Ectodermal cell (in vitro differentiated cells): Measurements from ENCODE around the gene GGT5.

Source experiments
- H3K27ac ChIP-seq: 2 replicates; pipeline ENCODE4 v1.7.0; 2013; ENCODE audit warnings: mild to moderate bottlenecking, low read depth, low read length; ENCODE audit not compliant: insufficient read depth, poor library complexity, severe bottlenecking
- H3K27me3 ChIP-seq: 2 replicates; pipeline ENCODE4 v1.7.0; 2013; ENCODE audit warnings: mild to moderate bottlenecking, low read length; ENCODE audit not compliant: insufficient read depth, control insufficient read depth, poor library complexity, severe bottlenecking
- H3K36me3 ChIP-seq: one replicate; pipeline ENCODE4 v1.7.0; 2013; ENCODE audit warnings: low read length; ENCODE audit not compliant: control insufficient read depth, insufficient read depth
- H3K4me1 ChIP-seq: one replicate; pipeline ENCODE4 v1.7.0; 2013; ENCODE audit warnings: low read length; ENCODE audit not compliant: control insufficient read depth, insufficient read depth
- H3K4me3 ChIP-seq: 2 replicates; pipeline ENCODE4 v1.7.0; 2013; ENCODE audit warnings: low read depth, low read length, control low read depth; ENCODE audit not compliant: insufficient read depth
- H3K9me3 ChIP-seq: 2 replicates; pipeline ENCODE4 v1.7.0; 2013; ENCODE audit warnings: mild to moderate bottlenecking, low read length, moderate library complexity; ENCODE audit not compliant: control insufficient read depth
- WGBS, 2 experiments: methylation state at CpG; one replicate each; pipeline ENCODE4 v1.1.7; 2013; ENCODE audit warnings: missing lambda C conversion rate in 2 of 2; 5-methylcytosine and 5-hydroxymethylcytosine counted together

The GGT5 gene

DNA sequence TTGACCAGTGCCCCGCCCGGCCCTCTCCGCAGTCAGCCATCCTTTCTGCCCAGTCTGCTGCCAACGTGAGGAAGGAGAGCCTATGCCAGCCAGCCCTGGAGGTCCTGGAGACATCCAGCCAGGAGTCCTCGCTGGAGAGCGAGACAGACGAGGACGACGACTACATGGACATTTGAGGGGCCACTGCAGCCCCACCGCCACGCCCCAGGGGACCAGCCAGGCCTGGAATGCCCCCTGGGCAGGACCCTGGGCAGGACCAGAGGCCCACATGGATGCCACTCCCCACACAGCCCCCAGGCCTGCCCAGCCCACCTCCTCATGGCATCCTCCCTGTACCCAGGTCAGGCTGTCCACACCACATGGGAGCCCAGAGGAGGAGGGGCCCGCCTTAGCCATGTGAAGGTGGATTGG is 66.9 kb downstream of the GGT5 start:
- WGBS, 2 experiments = 93 to 97% methylated on average over 12 of the region's 12 CpGs
- no peak overlapping the region for H3K4me3 ChIP-seq
- H3K27me3 ChIP-seq = no peaks in the 10 kb centered on the region
- H3K27ac ChIP-seq = no peak overlapping the region
- H3K4me1 ChIP-seq = peaks cover 9% of the 10 kb centered on the region
- no peaks in the 10 kb centered on the region for H3K36me3 ChIP-seq
- no peaks in the 10 kb centered on the region for H3K9me3 ChIP-seq

DNA sequence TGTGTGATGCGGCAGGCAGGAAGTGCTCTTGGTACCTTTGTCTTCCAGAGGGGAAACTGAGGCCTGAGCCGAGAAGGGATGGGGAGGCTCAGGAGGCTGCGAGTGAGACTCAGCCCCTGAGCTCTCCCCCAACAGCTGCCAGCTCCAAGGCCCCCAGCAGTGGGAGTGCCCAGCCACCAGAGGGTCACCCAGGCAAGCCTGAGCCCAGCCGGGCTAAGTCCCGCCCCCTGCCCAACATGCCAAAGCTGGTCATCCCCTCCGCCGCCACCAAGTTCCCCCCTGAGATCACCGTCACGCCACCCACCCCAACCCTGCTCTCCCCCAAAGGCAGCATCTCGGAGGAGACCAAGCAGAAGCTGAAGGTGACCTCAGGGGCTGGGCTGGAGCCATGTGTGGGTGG is 67.4 kb downstream of the GGT5 start:
- Histone ChIP-seq H3K27me3 (no peaks in the 10 kb centered on the region), H3K9me3 (no peaks in the 10 kb centered on the region), H3K4me3 (no peak overlapping the region), H3K36me3 (no peaks in the 10 kb centered on the region), H3K27ac (no peak overlapping the region), H3K4me1 (peaks cover 9% of the 10 kb centered on the region)
- 93 to 96% methylated on average over 10 of the region's 10 CpGs for WGBS, 2 experiments

DNA sequence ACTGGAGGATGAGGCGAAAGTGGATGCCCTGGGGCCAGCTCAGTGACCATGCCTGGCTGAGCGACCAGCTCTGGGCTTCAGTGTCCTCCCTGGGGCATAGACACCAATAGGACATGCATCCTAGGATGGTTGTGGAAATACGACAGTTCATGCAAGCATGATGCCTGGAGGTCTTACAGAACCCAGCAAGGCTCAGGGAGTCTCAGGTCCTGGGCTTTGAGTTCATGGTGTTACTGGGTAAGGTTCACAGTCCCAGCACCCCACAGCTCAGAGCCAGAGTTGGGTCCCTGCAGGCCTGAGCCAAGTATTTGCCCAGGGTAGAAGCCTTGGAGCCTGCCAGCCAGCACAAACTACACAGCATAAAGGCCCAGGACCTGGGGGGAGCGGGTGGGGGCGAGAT is 67.8 kb downstream of the GGT5 start:
- peaks cover 1% of the 10 kb centered on the region for H3K36me3 ChIP-seq
- H3K9me3 ChIP-seq = no peaks in the 10 kb centered on the region
- WGBS, 2 experiments = 93 to 94% methylated on average over 5 of the region's 5 CpGs
- H3K27ac ChIP-seq = no peak overlapping the region
- no peak overlapping the region for H3K4me3 ChIP-seq
- H3K27me3 ChIP-seq = no peaks in the 10 kb centered on the region
- peaks cover 7% of the 10 kb centered on the region for H3K4me1 ChIP-seq

DNA sequence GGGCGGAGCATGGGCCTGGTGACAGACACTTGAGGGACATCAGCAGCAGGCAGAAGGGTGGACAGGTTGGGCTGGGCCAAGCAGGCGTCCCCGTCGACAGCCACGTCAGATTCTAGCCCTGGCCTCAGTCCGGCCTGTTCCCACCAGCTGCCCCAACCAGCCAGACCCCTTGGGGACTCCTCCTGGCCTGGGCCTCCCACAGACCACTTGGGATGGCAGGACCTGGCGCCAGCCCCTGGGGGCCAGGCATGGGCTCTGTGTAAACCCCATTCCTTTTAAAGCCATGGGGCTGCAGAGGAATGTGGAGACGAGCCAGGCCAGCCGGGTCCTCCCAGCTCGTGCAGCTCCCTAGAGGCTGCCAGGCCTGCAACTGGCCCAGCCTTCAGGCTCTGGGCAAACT is 68.3 kb downstream of the GGT5 start:
- peaks cover 6% of the 10 kb centered on the region for H3K36me3 ChIP-seq
- no peak overlapping the region for H3K27ac ChIP-seq
- no peak overlapping the region for H3K4me3 ChIP-seq
- no peaks in the 10 kb centered on the region for H3K27me3 ChIP-seq
- 93 to 96% methylated on average over 10 of the region's 10 CpGs for WGBS, 2 experiments
- peaks cover 2% of the 10 kb centered on the region for H3K4me1 ChIP-seq
- H3K9me3 ChIP-seq = no peaks in the 10 kb centered on the region

DNA sequence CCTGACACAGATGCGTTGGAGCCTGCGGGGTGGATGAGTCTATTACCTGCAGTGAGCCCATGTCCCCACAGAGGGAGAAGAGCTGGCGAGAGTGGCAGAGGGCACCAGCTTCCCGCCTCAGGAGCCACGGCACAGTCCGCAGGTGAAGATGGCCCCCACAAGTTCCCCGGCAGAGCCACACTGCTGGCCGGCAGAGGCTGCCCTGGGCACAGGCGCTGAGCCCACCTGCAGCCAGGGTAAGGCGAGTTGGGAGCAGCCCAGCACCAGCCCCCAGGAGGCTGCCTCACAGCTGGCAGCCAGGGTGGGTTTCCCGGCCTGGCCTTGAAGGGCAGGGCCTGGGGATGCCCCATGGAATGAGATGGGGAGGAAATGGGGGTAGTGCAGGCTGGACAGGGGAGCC is 68.8 kb downstream of the GGT5 start:
- 94 to 95% methylated on average over 11 of the region's 11 CpGs for WGBS, 2 experiments
- Histone ChIP-seq H3K4me1 (no peaks in the 10 kb centered on the region), H3K36me3 (peaks cover 8% of the 10 kb centered on the region), H3K9me3 (no peaks in the 10 kb centered on the region), H3K4me3 (no peak overlapping the region), H3K27ac (no peak overlapping the region), H3K27me3 (no peaks in the 10 kb centered on the region)

DNA sequence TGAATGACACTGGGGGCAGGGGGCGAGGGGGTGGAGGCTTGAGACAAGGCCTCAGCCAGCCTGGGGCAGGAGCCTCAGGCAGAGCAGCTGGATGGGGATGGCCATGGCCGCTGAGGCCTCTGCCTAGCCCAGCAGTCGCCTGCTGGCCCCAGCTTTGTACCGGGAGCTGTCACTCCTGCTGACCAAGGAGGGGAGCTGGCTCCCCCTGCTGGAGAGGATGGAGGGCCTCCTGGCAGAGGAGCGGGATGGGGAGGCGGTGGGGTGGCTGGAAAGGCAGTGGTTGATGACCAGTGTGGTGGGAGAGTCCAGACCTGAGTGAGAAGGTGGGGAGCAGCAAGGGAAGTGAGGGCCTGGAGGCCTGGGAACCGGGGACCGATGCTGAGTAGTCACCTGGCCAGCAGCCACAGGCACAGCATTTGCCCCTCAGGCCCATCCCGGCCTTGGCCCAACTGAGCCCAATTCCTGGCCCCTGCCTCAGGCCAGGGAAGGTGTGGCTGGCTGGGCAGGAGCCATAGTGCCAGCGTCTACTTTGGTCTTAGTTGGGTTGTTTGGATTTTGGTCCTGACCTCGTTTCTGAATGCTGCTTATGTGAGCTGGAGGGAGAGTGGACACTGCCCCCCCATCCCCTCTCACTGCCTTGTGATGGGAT is 69.6 kb downstream of the GGT5 start:
- H3K4me3 ChIP-seq = no peak overlapping the region
- no peaks in the 10 kb centered on the region for H3K27me3 ChIP-seq
- no peaks in the 10 kb centered on the region for H3K4me1 ChIP-seq
- H3K36me3 ChIP-seq = peaks cover 8% of the 10 kb centered on the region
- no peak overlapping the region for H3K27ac ChIP-seq
- 59 to 64% methylated on average over 11 of the region's 11 CpGs for WGBS, 2 experiments
- no peaks in the 10 kb centered on the region for H3K9me3 ChIP-seq

DNA sequence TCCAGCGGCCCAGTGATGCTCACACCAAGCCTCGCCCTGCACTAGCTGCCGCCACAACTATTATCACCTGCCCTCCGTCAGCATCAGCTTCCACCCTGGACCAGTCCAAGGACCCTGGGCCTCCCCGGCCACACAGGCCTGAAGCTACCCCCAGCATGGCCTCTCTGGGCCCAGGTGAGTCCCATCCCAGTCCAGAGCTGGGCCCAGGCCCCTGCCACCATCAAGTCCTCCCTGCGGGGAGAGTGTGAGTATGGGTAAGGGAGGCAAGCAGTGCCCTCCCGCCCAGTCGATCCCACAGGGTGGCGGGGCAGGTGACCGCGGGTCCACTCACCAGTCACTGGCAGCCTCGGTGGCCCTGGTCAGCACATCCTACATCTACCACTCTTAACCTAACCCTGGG is 73.1 kb downstream of the GGT5 start:
- 95 to 96% methylated on average over 8 to 12 of the region's 12 CpGs for WGBS, 2 experiments
- H3K27ac ChIP-seq = no peak overlapping the region
- peaks cover 8% of the 10 kb centered on the region for H3K36me3 ChIP-seq
- no peak overlapping the region for H3K4me3 ChIP-seq
- H3K9me3 ChIP-seq = no peaks in the 10 kb centered on the region
- no peaks in the 10 kb centered on the region for H3K27me3 ChIP-seq
- no peaks in the 10 kb centered on the region for H3K4me1 ChIP-seq

DNA sequence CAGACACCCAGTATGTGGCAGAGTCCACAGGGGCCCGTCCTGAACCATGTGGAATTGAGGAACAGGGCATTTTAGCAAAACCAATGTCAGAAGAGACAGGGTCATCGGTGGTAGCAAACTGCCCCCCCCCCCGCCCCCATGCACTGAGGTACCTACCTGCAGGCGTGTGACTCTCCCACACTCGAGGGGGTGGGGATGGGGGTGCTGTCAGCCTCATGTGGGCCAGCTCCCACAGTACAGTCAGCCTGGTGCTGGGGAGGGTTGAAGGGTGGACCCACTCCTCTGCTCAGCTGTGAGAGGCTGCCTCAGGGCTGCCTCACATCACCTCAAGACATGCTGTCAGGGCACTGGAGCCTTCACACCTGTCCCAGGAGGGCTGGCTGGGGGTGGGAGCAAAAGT is 74.2 kb downstream of the GGT5 start:
- Histone ChIP-seq H3K4me1 (no peaks in the 10 kb centered on the region), H3K9me3 (no peaks in the 10 kb centered on the region), H3K36me3 (peaks cover 8% of the 10 kb centered on the region), H3K27me3 (no peaks in the 10 kb centered on the region), H3K4me3 (no peak overlapping the region), H3K27ac (no peak overlapping the region)
- WGBS, 2 experiments = 92 to 93% methylated on average over 5 of the region's 5 CpGs

DNA sequence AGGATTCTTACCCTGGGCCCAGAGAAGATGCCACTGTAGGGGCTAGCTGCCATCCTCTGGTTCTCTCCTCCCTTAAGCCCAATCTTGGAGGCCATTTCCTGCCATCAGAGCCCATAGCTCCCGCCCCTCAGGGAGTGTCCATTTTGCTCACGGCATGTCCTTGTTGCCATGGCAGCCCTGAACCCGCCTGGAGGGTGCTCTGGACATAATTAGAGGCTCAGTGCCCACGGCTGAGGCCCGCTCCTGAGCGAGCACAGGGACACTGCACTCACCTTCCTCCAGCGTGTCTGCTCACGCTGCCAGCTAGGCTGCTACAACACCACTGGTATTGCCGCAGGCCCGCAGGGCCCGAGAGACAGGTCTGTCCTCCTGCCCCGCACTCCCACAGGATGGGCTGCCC is 74.7 kb downstream of the GGT5 start:
- no peak overlapping the region for H3K27ac ChIP-seq
- 92 to 94% methylated on average over 12 of the region's 12 CpGs for WGBS, 2 experiments
- no peaks in the 10 kb centered on the region for H3K27me3 ChIP-seq
- no peaks in the 10 kb centered on the region for H3K9me3 ChIP-seq
- peaks cover 8% of the 10 kb centered on the region for H3K36me3 ChIP-seq
- H3K4me1 ChIP-seq = no peaks in the 10 kb centered on the region
- no peak overlapping the region for H3K4me3 ChIP-seq
